ENCODE data around the gene STK33.

Gene STK33

DNA sequence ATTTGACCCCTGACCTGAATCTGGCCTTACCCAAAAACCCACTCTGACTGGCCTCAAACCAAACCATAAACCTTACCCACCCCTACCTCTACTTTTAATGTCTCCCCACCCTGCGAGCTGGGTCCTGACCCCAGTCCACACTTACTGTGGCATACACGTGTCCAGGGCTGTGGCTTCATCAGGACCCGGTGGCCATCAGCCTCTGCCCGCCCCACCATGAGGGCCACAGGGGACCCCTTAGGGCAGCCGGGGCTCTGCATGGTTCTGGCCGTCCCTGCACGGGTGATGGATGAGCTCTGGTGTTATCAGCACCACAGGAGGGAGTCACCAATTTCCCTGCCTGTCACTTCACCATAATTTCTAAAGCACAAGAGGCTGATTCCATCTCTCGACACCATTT, 242.8 kb downstream of the STK33 start:
- FAIRE-seq (no peak), DNase-seq (ENCODE audit: insufficient read length, low spot score) (no peak)
- TF ChIP-seq, protein P1, sequence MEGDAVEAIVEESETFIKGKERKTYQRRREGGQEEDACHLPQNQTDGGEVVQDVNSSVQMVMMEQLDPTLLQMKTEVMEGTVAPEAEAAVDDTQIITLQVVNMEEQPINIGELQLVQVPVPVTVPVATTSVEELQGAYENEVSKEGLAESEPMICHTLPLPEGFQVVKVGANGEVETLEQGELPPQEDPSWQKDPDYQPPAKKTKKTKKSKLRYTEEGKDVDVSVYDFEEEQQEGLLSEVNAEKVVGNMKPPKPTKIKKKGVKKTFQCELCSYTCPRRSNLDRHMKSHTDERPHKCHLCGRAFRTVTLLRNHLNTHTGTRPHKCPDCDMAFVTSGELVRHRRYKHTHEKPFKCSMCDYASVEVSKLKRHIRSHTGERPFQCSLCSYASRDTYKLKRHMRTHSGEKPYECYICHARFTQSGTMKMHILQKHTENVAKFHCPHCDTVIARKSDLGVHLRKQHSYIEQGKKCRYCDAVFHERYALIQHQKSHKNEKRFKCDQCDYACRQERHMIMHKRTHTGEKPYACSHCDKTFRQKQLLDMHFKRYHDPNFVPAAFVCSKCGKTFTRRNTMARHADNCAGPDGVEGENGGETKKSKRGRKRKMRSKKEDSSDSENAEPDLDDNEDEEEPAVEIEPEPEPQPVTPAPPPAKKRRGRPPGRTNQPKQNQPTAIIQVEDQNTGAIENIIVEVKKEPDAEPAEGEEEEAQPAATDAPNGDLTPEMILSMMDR (IDR thresholded peaks at IDR 0.05; ENCODE audit: insufficient read depth, missing control alignments): no peak

DNA sequence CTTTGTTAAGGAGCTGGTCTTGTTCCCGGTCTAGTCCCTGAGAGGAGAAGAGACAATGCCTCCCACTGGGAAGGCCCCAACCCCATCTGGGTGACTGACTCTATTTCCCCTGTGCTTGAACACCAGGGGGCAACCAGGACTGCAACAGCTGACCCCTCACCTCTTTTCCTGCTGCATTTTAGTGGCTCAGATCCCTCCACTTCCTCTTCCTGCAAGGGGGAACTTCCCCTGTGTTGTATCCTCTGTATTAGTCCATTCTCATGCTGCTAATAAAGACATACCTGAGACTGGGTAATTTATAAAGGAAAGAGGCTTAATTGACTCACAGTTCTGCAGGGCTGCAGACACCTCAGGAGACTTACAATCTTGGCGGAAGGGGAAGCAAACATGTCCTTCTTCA, 246.1 kb downstream of the STK33 start:
- FAIRE-seq (no peak), DNase-seq (ENCODE audit: insufficient read length, low spot score) (no peak)
- TF ChIP-seq, protein P1 (IDR thresholded peaks at IDR 0.05; ENCODE audit: insufficient read depth, missing control alignments): no peak

DNA sequence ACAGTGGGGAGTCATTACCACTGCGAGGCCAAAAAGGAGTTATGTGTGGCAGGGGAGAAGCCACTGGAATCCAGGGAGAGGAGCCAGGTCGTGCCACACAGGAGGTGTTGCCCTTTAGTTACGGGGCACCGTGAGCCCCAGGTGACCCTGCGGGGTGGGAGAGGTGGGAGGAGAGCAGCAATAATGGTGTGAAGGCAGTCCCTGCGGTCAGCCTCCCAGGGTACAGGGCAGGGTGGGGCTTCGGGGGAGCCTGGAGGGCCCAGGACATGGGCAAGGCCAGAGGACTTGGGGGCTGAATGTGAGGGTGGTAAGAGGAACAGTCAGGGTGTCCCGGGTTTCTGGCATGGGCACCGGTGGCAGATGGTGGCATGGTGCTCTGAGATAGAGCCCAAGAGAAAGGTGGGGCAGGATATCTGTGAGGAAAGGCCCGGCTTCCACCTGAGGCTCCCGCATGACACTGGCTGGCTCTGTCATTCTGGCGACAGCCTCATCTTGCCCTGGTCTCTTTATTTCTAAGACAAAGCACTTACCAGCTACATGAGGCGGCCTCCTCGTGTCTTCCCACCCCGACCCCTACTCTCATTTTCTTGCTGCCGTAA, 247.8 kb downstream of the STK33 start:
- no peak for DNase-seq (ENCODE audit: insufficient read length, low spot score)
- TF ChIP-seq, protein P1 (IDR thresholded peaks at IDR 0.05; ENCODE audit: insufficient read depth, missing control alignments): no peak
- FAIRE-seq: no peak

DNA sequence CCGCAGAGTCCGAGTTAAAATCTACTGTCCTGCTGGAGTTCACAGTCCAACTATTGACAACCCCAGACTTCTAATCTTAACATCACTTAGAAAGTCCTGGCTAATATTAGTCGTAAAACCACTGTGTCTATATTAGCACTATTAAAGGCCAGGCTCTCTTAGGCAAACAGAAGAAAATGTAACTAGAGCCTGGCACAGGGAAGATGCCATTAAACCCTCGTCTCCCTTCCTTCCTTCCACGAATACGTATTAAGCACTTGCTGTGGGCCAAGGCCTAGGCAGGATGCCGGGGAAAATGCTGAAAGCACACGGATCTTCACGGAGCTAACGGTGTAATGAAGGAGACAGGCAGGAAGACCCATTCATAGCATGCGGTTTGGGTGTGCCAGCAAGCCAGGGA, 248.8 kb downstream of the STK33 start:
- TF ChIP-seq, protein P1 (IDR thresholded peaks at IDR 0.05; ENCODE audit: insufficient read depth, missing control alignments): no peak
- FAIRE-seq: no peak
- no peak for DNase-seq (ENCODE audit: insufficient read length, low spot score)

DNA sequence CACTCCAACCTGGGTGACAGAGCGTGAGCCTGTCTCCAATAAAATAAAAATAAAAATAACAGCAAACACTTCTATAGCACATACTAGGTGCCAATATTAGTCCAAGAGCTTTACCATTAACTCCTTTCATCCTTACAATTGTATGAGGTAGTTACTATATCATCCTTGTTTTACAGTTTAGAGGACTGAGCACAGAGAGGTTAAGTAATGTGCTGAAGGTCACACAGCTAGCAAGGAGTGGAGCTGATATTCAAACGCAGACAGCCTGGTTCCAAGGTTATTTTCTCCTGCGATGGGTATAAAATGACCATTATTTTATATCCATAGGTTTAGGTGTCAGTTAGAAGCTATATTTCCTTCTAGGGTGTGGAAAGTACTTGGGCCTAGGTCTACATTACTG, 249.7 kb downstream of the STK33 start:
- DNase-seq (ENCODE audit: insufficient read length, low spot score) (no peak), FAIRE-seq (no peak)
- TF ChIP-seq, protein P1 (IDR thresholded peaks at IDR 0.05; ENCODE audit: insufficient read depth, missing control alignments): no peak

DNA sequence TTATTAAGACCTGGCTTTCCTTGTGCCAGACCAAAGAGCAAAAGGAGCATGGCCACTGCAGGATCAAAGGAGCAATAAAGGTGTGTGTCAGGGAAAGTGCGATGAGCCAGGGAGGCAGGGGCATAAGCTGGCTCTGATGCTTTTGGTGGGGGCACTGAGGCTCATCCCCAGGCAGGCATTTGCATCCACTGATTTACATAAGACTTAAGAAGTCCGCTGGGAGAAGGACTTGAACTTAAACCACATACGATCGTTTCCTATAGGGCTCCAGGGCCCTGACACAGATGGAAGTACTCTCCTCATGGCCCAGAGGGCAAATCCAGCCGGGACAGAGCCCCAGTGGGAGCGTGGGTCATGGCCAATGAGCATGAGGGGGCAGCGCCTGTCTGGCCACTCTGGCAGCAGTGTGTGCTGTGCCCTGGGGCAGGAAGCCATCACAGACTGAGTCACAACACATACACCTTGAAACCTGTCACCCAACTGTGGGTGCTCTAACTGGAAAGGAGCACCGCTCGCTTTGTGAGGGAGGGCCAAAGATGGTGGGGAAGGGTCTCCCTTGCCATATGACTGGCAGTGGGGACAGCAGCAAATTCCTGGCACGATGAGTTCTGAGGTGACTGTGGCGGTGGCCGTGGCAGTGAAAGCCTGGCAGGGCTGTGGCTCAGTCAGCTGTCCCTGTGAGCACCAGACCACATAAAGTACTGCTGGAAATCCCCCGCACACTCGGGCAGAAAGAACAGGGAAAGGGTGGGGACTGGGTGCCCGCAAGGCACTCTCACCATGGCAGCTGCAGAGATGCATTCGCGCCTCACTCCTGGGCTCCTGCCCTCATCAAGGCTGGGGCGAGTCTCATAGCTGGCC, 251.0 kb downstream of the STK33 start:
- TF ChIP-seq, protein P1 (IDR thresholded peaks at IDR 0.05; ENCODE audit: insufficient read depth, missing control alignments): no peak
- DNase-seq (ENCODE audit: insufficient read length, low spot score) (no peak), FAIRE-seq (no peak)

DNA sequence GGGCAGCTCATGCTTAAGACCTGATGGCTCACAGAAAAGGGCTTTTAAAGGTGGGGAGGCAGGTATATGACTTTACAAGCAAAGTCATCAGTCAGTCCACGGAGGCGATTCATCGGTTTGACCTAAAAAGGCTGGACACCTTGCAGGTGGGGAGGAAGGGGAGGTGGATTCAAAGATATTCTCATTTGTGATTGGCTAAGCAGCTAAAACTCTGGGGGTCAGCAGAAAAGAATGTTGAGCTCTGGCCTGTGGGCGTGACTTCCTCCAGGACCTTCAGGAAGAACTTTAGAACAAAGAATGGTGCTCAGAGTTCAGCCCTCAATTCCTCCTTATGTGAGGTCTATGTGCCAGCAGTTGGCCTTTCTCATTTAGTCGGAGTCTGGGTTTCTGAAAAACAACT, 252.0 kb downstream of the STK33 start:
- no peak for DNase-seq (ENCODE audit: insufficient read length, low spot score)
- no peak for FAIRE-seq
- TF ChIP-seq, protein P1 (IDR thresholded peaks at IDR 0.05; ENCODE audit: insufficient read depth, missing control alignments): no peak
